RWPE2 (cell line): ENCODE measurements around the gene SMPX.
A peak's percentile ranks its signal among the peaks of the same experiment; 100 is the strongest.

ENCODE experiments used
- ATAC-seq: fragments of 200-7000 bp; cut with Tn5 transposase; 3 replicates; pipeline ENCODE4 v1.9.1; 2021; ENCODE audit warnings: low read depth
- DNase-seq: peaks from one replicate; pipeline ENCODE4 v3.0.0-alpha.2; 2020; ENCODE audit warnings: low spot score
- H3K27ac ChIP-seq: fragments of 450-650 bp; 2 replicates; pipeline ENCODE4 v1.5.1; 2017; ENCODE audit warnings: mild to moderate bottlenecking; ENCODE audit not compliant: poor library complexity, severe bottlenecking
- H3K27me3 ChIP-seq: fragments of 250-450 bp; sonication (Bioruptor Pico); 2 replicates; pipeline ENCODE4 v1.5.1; 2021; ENCODE audit warnings: mild to moderate bottlenecking, moderate library complexity; ENCODE audit not compliant: insufficient read depth, poor library complexity, severe bottlenecking
- H3K36me3 ChIP-seq: fragments of 250-450 bp; sonication (Bioruptor Pico); 2 replicates; pipeline ENCODE4 v1.5.1; 2020; ENCODE audit warnings: low read depth, mild to moderate bottlenecking, moderate library complexity
- H3K4me1 ChIP-seq: fragments of 250-450 bp; sonication (Bioruptor Pico); 2 replicates; pipeline ENCODE4 v1.5.1; 2021; ENCODE audit warnings: mild to moderate bottlenecking, moderate library complexity; ENCODE audit not compliant: insufficient read depth, poor library complexity, severe bottlenecking
- H3K4me3 ChIP-seq: fragments of 250-450 bp; sonication (Bioruptor Pico); 2 replicates; pipeline ENCODE4 v1.5.1; 2021; ENCODE audit warnings: mild to moderate bottlenecking, moderate library complexity; ENCODE audit not compliant: severe bottlenecking
- H3K9me3 ChIP-seq: fragments of 250-450 bp; sonication (Bioruptor Pico); 2 replicates; pipeline ENCODE4 v1.5.1; 2021; ENCODE audit warnings: mild to moderate bottlenecking, moderate library complexity; ENCODE audit not compliant: severe bottlenecking
- CTCF ChIP-seq: fragments of 450-650 bp; IDR thresholded peaks from one replicate; pipeline ENCODE4 v1.5.1; 2017; ENCODE audit warnings: mild to moderate bottlenecking, moderate library complexity; ENCODE audit not compliant: poor library complexity, severe bottlenecking

The SMPX gene

GRCh38 chrX:21745756-21746155, 12.2 kb downstream of the SMPX start:
- Histone ChIP-seq H3K27me3 (no peaks in the 10 kb centered on the region), H3K9me3 (no peaks in the 10 kb centered on the region), H3K4me3 (no peak overlapping the region), H3K4me1 (no peaks in the 10 kb centered on the region), H3K27ac (no peak overlapping the region), H3K36me3 (no peaks in the 10 kb centered on the region)
- ATAC-seq (no peak), DNase-seq (no peak)
- TF ChIP-seq CTCF: peak; percentile 45

- Histone ChIP-seq H3K27me3 (no peaks in the 10 kb centered on the region), H3K36me3 (no peaks in the 10 kb centered on the region), H3K4me1 (no peaks in the 10 kb centered on the region), H3K9me3 (no peaks in the 10 kb centered on the region), H3K4me3 (no peak overlapping the region), H3K27ac (no peak overlapping the region)
- TF ChIP-seq CTCF: no peak
- no peak for DNase-seq
- ATAC-seq: no peak
Measured at GRCh38 chrX:21744721-21745120, 13.2 kb downstream of the SMPX start.

- DNase-seq (no peak), ATAC-seq (no peak)
- H3K4me1 ChIP-seq: no peaks in the 10 kb centered on the region
- no peaks in the 10 kb centered on the region for H3K36me3 ChIP-seq
- H3K4me3 ChIP-seq: no peak overlapping the region
- no peak for TF ChIP-seq CTCF
- H3K27me3 ChIP-seq: no peaks in the 10 kb centered on the region
- no peaks in the 10 kb centered on the region for H3K9me3 ChIP-seq
- no peak overlapping the region for H3K27ac ChIP-seq
Measured at GRCh38 chrX:21744060-21744459, 13.9 kb downstream of the SMPX start.

GRCh38 chrX:21741869-21742701, 15.8 kb downstream of the SMPX start:
- H3K9me3 ChIP-seq: no peaks in the 10 kb centered on the region
- no peaks in the 10 kb centered on the region for H3K4me1 ChIP-seq
- H3K4me3 ChIP-seq: no peak overlapping the region
- DNase-seq (no peak), ATAC-seq (no peak)
- no peaks in the 10 kb centered on the region for H3K36me3 ChIP-seq
- TF ChIP-seq CTCF: no peak
- H3K27ac ChIP-seq: no peak overlapping the region
- H3K27me3 ChIP-seq: no peaks in the 10 kb centered on the region

- Histone ChIP-seq H3K27ac (no peak overlapping the region), H3K36me3 (no peaks in the 10 kb centered on the region), H3K4me3 (no peak overlapping the region), H3K9me3 (no peaks in the 10 kb centered on the region), H3K4me1 (no peaks in the 10 kb centered on the region), H3K27me3 (no peaks in the 10 kb centered on the region)
- DNase-seq (no peak), ATAC-seq (no peak)
- no peak for TF ChIP-seq CTCF
Measured at GRCh38 chrX:21741364-21741763, 16.6 kb downstream of the SMPX start.
